Measurements from ENCODE around the gene MRPL37.

Gene MRPL37

DNA sequence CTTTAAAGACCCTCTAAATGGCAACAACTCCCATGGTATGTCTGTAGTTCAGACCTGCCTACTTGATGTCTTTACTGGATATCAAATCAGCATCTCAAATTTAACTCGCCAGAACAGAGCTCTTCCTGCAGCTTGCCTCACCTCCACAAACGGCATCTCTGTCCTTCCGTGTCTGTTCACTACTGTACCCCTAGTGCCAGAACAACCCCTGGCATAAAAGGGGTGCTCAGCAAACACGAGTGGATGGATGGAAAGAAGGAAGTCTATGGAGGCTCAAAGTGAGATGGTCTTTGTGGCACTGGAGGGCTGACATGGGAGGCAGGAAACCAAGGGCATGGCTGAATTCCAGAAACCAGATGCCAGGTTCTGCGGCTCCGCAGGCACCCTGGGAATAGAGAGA, 22.7 kb downstream of the MRPL37 start:
- Histone ChIP-seq H3K9ac (ENCODE audit: low read length) (no peak overlapping the region), H3K27ac (ENCODE audit: low read depth, low read length, poor library complexity, severe bottlenecking) (no peak overlapping the region), H2AFZ (ENCODE audit: low read length) (no peak overlapping the region), H3K79me2 (ENCODE audit: insufficient read depth, low read length) (no peaks in the 10 kb centered on the region), H3F3A (ENCODE audit: insufficient read depth, low read length) (no peaks in the 10 kb centered on the region), H3K27me3 (ENCODE audit: insufficient read depth, low read length) (no peaks in the 10 kb centered on the region), H3K9me2 (ENCODE audit: low read depth, low read length) (no peaks in the 10 kb centered on the region), H3K4me3 (ENCODE audit: low read depth, low read length, poor library complexity, severe bottlenecking) (no peak overlapping the region), H3K9me3 (ENCODE audit: low read length) (no peaks in the 10 kb centered on the region), H3K36me3 (ENCODE audit: insufficient read depth, low read length) (peaks cover 27% of the 10 kb centered on the region), H3K4me1 (ENCODE audit: insufficient read depth, low read length, severe bottlenecking) (no peaks in the 10 kb centered on the region), H4K20me1 (ENCODE audit: insufficient read depth, low read length) (no peaks in the 10 kb centered on the region), H3K4me2 (ENCODE audit: low read length) (no peak overlapping the region)
- no peak for TF ChIP-seq EZH2 (IDR thresholded peaks at IDR 0.05; ENCODE audit: borderline replicate concordance, low read length)
- no peak for TF ChIP-seq CTCF (IDR thresholded peaks at IDR 0.05; ENCODE audit: low read length)

DNA sequence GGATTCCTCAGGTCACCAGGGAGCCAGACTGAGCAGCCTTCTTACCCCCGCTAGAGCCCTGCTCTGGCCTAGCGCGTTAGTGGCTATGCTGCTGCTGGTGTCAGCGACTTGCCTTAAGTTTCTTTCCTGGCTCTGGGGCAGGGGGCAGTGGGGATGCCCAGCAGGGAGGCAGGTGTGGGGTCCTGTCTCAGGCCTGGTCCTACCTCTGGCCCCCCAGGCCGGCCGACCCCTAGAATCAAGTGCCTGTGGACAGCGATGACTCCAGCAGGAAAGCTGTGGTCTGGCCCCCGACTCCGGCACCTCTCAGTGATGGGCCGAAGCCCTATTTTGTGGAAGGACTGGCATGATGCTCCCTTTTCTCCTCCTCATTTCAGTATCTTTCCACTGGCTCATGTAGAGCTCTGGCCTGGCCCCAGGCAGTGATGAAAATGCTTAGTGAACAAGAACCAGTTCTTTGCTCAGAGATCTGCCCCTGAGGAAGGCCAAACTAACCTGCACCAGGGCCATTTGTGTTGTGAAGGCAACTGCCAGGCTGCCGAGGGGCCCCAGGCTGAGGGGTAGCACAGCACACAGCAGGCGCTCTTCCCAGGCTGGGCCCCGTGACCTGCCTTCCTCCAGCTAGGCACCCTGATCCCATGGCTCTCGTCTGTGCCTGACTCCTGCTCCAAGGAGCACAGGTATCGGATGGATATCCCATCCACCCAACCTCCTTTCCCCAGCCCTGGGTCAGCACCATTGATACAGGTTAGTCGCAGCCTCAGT, 23.7 kb downstream of the MRPL37 start:
- no peak overlapping the region for H2AFZ ChIP-seq (ENCODE audit: low read length)
- H3F3A ChIP-seq (ENCODE audit: insufficient read depth, low read length) = no peaks in the 10 kb centered on the region
- H3K27me3 ChIP-seq (ENCODE audit: insufficient read depth, low read length) = no peaks in the 10 kb centered on the region
- H3K9me2 ChIP-seq (ENCODE audit: low read depth, low read length) = no peaks in the 10 kb centered on the region
- H3K4me1 ChIP-seq (ENCODE audit: insufficient read depth, low read length, severe bottlenecking) = no peaks in the 10 kb centered on the region
- H3K4me3 ChIP-seq (ENCODE audit: low read depth, low read length, poor library complexity, severe bottlenecking) = no peak overlapping the region
- TF ChIP-seq CTCF (IDR thresholded peaks at IDR 0.05; ENCODE audit: low read length) = no peak
- no peak for TF ChIP-seq EZH2 (IDR thresholded peaks at IDR 0.05; ENCODE audit: borderline replicate concordance, low read length)
- H3K36me3 ChIP-seq (ENCODE audit: insufficient read depth, low read length) = peaks cover 17% of the 10 kb centered on the region
- H3K9me3 ChIP-seq (ENCODE audit: low read length) = no peaks in the 10 kb centered on the region
- no peak overlapping the region for H3K27ac ChIP-seq (ENCODE audit: low read depth, low read length, poor library complexity, severe bottlenecking)
- no peaks in the 10 kb centered on the region for H3K79me2 ChIP-seq (ENCODE audit: insufficient read depth, low read length)
- H3K9ac ChIP-seq (ENCODE audit: low read length) = no peak overlapping the region
- H3K4me2 ChIP-seq (ENCODE audit: low read length) = no peak overlapping the region
- no peaks in the 10 kb centered on the region for H4K20me1 ChIP-seq (ENCODE audit: insufficient read depth, low read length)

DNA sequence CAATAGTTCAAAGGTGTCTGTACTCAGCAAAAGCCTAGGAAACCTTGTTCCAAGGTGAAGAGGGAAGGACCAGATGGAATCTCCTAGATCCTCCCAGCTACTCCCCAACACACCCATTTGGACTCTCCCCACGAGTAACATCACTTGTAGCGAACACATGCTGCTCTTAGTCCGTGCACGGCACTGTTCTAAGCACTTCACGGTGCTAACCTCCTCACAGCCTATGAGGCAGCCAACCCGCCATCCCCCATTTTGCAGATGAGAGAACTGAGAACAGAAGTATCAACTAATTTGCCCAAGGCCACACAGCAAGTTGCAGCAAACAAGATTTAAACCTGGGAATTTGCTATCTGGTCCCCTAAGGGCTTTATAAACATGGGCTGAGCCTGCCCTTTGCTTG, 24.3 kb downstream of the MRPL37 start:
- Histone ChIP-seq H3K9me2 (ENCODE audit: low read depth, low read length) (no peaks in the 10 kb centered on the region), H3K36me3 (ENCODE audit: insufficient read depth, low read length) (peaks cover 14% of the 10 kb centered on the region; the same call in 1 of the 2 replicates), H3K4me1 (ENCODE audit: insufficient read depth, low read length, severe bottlenecking) (no peaks in the 10 kb centered on the region), H3K9ac (ENCODE audit: low read length) (no peak overlapping the region), H3K4me3 (ENCODE audit: low read depth, low read length, poor library complexity, severe bottlenecking) (no peak overlapping the region), H3K9me3 (ENCODE audit: low read length) (no peaks in the 10 kb centered on the region), H4K20me1 (ENCODE audit: insufficient read depth, low read length) (no peaks in the 10 kb centered on the region), H3K27ac (ENCODE audit: low read depth, low read length, poor library complexity, severe bottlenecking) (no peak overlapping the region), H3K4me2 (ENCODE audit: low read length) (no peak overlapping the region), H3K79me2 (ENCODE audit: insufficient read depth, low read length) (no peaks in the 10 kb centered on the region), H3F3A (ENCODE audit: insufficient read depth, low read length) (no peaks in the 10 kb centered on the region), H3K27me3 (ENCODE audit: insufficient read depth, low read length) (no peaks in the 10 kb centered on the region), H2AFZ (ENCODE audit: low read length) (no peak overlapping the region)
- TF ChIP-seq CTCF (IDR thresholded peaks at IDR 0.05; ENCODE audit: low read length) (no peak), EZH2 (IDR thresholded peaks at IDR 0.05; ENCODE audit: borderline replicate concordance, low read length) (no peak)
